Eye (tissue), 1 donor: ENCODE data around the gene TXNRD2.

Experiments used
- DNase-seq: peaks from one replicate; pipeline ENCODE4 v3.0.0-alpha.2; 2015

TXNRD2 gene

DNA sequence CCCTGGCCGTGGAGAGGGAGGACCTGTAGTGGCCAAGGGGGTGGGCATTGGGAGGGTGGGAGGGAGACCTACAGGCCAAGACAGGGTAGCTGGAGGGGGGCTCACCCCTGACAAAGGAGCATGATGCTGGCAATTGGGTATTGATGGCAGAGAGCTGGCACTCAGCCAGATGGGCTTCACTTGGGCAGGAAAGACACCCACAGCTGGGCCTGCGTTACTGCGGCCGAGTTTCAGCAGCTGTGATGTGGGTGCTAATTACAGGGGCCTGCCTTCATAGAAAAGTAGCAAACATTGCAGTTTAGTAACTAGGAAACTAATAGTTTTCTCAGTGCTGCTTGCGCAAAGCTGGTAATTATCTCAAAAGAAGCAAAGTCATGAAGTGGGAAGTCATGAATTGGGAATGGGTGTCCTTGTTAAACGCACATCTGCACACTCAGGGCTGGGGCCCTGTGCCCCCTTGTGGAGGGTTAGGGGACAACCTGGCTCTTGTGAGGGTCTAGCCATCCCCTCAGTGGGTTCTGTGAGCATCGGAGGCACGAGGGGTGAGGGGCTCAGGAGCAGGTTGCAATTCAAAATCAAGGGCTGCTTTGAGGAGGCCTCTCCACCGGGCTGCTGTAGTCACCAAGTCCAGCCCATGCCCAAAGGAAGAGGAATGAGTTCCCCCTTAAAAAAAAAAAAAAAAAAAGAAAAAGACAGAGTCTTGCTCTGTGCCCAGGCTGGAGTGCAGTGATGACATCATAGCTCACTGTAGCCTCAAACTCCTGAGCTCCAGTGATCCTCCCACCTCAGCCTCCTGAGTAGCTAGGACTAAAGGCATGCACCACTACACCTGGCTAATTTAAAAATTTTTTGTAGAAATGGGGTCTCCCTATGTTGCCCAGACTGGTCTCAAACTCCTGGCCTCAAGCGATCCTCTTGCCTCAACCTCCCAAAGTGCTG is 24.4 kb upstream of the TXNRD2 start:
- peak; percentile 52 for DNase-seq

DNA sequence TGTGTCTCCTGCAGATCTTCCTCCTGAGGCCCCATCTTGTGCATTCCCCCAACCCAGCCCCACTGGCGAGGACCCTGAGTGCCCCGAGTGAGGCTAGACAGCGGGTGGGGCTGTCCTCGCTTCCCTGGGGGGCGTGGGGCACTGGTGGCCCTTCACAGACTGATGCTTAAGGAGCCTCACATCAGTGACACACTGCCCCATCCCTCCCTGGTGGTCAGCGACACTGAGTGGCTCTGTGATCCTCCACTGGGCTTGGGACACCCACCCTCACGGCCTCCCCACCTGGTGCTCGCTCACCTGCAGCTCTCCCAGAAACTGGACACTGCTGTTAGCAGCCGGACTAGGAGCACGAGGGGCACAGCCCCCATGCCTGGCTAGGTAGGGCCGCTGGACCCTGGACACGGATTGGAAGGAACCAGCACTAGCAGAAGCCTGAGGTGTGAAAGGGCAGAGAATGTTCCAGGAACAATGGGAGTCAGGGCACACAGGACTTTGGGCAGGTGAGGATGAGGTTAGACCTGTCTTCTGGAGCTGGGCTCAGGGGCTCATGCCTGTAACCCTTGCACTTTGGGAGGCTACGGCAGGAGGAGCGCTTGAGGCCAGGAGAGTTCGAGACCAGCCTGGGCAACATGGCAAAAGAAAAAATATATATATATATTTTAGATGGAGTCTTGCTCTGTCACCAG is 23.2 kb upstream of the TXNRD2 start:
- no peak for DNase-seq

DNA sequence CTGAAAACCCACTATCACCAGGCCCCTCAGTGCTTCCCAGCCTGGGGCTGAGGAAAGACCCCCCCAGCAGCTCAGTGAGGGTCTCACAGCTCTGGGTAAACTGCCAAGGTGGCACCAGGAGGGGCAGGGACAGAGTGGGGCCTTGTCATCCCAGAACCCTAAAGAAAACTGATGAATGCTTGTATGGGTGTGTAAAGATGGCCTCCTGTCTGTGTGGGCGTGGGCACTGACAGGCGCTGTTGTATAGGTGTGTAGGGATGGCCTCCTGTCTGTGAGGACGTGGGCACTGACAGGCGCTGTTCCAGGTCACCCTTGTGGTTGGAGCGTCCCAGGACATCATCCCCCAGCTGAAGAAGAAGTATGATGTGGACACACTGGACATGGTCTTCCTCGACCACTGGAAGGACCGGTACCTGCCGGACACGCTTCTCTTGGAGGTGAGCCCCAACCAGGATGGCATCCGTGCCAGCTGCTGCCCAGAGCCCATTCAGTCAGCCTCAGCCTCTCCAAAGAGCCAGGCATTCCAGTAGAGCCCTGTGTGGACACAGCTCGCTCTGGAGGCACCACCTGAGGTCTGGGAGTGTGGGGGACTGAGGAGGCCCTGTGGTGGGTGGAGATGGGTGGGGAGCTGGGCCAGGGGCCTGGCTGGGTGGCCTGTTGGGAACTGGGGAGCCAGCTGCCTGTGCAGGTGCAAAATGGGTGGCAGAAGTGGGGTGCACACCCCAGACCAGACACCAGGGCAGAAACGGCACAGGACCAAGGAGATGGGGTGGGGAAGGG is 22.4 kb upstream of the TXNRD2 start:
- DNase-seq = no peak

DNA sequence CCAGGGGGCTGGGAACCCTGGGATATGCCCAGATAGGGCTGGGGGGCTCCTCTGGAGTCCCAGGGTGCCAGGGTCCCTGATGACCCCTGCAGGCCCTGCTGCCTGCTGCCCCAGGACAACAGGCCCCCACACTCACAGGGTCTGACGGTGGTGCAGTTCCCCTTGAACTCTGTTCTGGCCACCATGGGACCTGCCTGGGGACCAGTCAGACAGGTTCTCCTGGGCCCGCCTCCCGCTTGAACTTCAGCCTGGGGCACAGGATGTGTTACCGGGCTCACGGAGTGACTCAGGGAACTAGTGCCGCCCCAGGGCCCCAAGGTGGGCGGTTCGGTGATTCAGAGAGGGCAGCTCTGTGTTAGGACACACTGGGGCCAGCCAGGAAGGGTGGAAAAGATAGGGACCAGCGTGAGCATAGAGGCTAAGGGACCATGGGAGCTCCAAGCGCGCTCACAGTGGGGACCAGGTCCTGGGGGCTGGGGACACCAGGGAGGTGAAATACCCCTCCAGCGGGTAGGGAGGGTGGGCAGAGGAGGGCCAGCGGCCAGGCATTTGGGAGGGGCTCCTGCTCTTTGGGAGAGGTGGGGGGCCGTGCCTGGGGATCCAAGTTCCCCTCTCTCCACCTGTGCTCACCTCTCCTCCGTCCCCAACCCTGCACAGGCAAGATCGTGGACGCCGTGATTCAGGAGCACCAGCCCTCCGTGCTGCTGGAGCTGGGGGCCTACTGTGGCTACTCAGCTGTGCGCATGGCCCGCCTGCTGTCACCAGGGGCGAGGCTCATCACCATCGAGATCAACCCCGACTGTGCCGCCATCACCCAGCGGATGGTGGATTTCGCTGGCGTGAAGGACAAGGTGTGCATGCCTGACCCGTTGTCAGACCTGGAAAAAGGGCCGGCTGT is 21.5 kb upstream of the TXNRD2 start:
- no peak for DNase-seq

DNA sequence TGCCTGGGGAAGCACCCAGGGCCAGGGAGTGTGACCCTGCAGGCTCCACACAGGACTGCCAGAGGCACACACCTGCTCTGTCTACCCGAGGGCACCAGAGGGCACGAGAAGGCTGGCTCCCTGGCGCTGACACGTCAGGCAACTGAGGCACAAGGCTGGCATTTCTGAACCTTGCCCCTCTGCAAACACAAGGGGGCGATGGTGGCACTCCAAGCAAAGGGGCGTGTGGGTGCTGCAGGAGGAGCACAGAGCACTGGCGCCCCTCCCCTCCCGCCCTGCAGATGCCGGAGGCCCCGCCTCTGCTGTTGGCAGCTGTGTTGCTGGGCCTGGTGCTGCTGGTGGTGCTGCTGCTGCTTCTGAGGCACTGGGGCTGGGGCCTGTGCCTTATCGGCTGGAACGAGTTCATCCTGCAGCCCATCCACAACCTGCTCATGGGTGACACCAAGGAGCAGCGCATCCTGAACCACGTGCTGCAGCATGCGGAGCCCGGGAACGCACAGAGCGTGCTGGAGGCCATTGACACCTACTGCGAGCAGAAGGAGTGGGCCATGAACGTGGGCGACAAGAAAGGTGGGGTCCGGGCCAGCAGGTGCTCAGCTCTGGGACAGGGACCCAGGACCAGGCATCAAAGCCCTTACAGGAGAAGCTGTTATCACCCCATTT is 20.8 kb upstream of the TXNRD2 start:
- peak; percentile 84 for DNase-seq

DNA sequence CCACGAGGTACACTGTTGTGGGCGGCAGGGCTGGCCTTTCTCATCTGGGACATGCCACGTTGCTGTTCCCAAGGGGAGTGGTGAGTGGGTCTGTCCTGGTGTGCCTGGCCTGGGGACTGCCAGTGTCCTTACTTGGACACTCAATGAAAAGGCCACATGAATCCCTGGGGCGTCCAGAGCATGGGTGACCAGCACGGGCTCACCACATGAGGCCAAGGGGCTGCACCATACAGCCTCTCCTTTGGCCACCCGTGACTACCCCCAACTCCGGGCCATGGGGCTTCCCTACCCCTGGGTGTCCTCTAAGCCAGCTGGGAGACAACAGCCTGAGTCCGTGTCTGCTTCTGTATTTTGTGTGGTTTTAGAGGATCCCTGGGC is 20.2 kb upstream of the TXNRD2 start:
- no peak for DNase-seq

DNA sequence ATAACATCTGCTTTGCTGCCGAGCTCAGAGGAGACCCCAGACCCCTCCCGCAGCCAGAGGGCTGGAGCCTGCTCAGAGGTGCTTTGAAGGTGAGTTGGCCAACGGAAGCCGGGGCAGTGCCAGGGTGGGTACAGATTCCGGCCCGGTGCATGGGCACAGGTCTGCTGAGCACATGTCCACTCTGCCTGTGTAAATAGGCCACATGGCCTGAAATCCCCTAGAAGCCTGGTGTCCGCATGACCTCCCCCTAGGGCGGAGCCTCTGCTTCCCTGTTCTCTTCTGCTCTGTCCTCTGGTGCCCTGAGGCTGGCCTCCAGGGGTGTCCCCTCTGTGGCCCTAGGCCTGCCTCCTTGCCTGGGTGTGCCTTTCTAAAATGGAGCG is 19.6 kb upstream of the TXNRD2 start:
- no peak for DNase-seq

DNA sequence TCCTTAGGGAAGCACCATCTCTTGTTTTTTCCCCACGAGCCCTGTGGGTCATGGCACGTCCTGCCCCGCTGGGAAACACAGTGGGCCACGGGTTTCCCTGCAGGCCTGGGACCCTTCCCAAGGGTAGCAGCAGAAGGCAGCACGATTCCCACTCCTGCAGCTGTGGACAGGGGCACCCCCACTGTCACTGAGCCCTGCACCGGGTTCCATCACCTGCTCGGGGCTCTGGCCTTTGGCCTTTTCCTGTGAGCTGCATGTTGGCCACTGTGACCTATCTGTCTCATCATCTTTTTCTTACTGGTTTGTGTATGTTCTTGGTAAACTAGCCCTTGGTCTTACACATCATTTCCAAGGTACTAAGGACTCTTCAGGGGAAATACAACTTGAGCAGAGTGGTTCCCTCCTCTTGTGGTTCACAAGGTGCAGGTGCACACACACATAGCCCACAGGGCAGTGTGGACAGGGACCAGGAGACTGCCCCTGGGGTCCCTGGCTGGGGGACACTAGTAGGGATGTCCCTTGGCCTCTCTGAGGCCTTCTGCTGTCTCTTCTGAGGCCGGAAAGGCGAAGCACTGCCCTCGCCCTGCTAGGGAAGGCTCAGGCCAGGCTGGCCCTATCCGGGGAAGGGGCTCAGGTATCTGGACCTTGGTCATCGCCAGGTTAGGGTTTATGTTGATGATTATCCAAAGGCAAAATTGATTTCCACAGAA is 19.0 kb upstream of the TXNRD2 start:
- DNase-seq = no peak

DNA sequence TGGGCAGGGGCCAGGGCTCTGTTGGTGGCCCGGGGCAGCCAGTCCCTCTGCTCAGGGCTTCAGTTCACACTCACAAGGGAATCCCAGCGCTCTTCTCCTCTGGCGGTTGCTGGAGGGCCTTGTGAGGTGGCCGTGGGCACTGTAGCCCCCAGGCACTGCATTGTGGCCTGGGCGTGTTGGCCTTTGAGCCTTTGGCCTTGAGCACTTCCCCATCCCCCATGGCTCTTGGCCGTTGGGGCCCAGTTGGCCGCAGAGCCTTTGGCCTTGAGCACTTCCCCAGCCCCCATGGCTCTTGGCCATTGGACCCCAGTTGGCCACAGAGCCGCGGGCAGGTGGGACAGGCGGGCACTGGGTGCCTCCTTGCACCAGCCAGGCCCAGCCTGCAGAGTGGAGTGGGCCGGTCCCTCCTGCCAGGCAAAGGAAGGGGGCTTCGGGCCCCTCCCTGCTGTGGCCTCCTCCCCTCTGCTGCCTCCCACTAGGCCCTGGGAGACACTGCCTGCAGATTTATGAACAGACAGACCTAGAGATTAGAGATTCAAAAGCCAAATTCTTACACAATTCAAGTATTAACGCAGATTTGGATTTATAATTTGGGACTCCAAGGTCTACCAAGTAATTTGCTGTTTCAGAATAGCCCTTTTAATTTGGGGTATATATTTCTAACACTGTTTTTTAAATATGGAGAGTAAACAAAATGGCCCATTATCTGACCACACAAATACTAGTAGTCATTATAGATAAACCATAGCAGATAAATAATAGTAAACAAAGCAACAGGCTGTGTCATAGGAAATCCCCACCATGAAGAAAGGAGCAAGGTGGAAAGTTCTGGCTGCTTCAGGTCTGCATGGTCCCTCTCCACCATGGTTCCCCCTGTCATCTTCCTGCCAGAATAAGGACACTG is 18.2 kb upstream of the TXNRD2 start:
- DNase-seq = no peak

DNA sequence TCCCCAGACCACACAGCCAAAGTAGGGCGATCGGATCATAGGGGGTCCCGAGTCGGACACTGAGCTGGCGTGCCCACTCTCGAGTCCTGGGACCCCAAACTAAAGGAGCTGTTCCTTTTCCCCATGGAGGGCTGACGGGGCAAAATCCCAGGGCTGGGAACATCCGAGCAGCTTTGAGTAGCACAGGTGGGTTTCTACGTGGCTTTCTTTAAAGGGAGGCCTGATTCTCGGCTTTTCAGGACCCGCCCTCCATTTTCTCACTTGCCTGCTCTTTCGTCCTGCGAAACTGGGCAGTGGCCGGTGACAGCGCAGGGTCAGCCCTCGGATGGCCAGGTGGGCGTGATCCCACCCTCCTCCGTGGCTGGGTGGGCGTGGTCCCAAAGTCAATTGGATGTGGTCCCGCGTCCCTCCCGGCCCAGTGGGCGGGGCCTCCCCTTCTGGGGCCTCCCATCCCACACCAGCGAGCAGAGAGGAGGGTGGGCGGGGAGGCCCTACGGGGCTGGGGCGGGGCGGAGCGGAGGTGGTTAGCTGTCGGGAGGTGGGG is 17.5 kb upstream of the TXNRD2 start:
- DNase-seq = peak; percentile 92

DNA sequence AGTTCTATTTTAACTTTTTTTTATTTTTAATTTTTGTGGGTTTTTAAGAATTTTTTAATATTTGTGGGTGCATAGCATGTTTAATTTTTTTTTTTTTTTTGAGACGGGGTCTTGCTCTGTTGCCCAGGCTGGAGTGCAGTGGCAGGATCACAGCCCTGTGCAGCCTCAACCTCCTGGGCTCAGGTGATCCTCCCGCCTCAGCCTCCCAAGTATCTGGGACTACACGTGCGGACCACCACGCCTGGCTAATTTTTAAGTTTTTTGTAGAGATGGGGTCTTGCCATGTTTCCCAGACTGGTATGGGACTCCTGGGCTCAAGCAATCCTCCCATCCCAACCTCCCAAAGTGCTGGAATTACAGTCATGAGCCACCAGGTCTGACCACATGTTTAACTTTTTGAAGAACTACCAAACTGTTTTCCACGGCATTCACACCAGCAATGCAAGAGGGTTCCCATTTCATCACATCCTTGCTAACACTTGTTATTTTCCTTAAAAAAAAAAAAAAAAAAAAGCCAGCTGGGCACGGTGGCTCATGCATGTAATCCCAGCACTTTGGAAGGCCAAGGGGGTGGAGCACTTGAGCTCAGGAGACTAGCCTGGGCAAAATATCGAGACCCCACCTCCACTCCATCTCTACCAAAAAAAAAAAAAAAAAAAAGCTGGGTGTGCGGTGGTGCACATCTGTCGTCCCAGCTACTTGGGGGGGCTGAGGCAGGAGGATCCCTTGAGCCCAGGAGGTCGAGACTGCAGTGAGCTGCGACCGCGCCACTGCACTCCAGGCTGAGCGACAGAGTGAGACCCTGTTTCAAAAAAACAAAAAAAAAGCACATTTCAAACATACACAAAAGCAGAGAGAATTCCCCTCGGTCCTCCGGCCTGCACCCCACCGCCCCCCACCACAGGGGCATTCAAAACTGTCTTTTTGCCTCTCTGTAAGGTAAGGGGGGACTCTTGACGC is 16.7 kb upstream of the TXNRD2 start:
- DNase-seq = no peak

DNA sequence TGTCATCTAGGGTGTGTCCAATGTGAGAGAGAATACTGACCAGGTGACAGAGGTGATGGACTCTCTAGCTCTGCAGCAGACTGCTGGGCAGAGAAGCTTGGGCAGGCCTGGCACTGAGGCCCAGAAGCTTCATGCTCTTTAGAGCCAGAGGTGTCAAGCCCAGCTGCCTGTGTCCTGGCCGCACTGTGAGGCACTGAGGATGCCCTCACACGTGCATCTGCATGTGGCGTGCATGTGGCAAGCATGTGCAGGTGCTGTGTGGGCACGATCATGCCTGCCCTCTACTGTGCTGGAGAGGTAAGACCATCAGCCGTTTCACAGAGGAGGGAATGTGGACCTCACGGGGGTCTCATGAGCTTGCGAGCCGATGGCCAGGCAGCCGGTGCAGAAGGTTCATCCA is 15.8 kb upstream of the TXNRD2 start:
- DNase-seq = no peak

DNA sequence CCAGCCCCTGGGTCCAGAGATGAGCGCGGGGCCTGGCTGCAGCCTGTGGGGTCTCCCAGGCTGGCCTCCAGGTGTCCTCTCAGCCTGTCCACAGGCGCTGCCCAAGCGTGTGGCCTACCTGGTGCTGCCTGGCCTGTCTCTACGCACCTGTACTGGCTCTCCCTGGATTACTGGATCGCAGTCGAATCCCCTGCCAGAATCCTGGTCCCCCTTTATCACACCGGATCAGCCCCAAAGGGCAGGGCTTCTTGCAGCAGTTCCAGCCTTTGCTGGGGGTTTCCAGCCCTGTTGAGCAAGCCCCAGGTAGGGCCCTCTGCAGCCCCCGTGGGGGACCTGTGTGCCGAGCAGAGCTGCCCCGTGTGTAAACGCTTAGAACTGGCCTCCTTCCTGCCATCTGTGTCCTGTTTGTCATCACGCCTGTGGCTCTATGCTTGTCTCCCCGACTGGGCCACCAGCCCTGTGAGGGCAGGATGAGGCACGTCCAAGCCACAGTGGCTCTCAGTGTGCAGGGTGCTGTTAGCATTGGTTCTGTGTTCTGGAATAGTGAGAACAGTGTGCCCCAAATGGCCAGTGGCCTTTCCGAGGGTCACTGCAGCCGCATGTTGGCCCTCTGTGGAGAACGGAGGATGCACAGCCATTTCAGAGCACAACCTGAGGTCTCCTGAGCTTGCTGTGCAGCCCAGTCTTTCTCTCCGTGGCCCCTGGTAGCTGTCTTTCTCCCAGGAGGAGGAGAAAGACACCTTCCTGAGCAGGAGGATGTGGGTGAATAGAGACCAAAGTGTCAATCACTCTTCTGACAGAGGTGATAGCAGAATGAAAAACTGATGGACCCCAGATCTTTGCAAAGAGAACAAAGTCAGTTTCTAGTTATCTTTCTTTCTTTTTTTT is 13.9 kb upstream of the TXNRD2 start:
- no peak for DNase-seq

DNA sequence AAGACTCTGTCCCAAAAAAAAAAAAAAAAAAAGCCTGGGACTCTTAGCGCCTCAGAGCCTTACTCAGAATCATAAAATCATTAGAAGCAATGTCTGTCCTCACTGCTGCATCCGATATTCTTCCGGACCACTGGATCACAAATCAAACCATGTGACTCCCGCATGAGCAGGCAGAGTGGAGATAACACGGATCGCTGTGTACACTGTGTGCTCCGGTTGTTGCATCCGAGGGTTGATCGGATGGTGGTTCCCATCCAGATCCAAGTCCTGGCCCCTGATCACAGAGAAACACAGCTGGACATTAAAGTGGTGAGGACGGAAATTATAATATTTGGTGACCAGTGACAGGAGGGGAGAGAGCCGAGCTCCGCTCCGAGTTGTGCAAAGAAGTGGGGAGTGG is 9.7 kb upstream of the TXNRD2 start:
- DNase-seq = peak; percentile 87

DNA sequence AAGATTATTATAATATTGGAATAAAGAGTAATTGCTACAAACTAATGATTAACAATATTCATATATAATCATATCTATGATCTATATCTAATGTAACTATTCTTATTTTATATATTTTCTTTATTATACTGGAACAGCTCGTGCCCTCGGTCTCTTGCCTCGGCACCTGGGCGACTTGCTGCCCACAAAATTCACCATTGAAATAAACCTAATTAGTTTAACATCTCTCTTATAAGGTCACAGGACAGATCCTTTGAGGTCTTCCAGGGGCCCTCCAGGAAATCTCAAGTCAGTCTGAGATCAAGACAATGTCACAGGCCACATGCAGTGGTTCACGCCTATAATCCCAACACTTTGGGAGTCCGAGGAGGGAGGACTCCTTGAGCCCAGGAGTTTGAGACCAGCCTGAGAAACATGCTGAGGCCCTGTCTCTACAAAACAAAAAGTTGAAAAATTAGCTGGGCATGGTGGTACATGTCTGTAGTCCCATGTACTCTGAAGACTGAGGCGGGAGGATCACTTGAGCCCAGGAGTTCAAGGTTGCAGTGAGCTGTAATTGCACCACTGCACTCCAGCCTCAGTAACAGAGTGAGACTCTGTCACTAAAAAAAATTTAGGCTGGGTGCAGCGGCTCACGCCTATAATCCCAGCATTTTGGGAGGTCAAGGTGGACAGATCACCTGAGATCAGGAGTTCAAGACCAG is 6.6 kb upstream of the TXNRD2 start:
- DNase-seq = no peak

DNA sequence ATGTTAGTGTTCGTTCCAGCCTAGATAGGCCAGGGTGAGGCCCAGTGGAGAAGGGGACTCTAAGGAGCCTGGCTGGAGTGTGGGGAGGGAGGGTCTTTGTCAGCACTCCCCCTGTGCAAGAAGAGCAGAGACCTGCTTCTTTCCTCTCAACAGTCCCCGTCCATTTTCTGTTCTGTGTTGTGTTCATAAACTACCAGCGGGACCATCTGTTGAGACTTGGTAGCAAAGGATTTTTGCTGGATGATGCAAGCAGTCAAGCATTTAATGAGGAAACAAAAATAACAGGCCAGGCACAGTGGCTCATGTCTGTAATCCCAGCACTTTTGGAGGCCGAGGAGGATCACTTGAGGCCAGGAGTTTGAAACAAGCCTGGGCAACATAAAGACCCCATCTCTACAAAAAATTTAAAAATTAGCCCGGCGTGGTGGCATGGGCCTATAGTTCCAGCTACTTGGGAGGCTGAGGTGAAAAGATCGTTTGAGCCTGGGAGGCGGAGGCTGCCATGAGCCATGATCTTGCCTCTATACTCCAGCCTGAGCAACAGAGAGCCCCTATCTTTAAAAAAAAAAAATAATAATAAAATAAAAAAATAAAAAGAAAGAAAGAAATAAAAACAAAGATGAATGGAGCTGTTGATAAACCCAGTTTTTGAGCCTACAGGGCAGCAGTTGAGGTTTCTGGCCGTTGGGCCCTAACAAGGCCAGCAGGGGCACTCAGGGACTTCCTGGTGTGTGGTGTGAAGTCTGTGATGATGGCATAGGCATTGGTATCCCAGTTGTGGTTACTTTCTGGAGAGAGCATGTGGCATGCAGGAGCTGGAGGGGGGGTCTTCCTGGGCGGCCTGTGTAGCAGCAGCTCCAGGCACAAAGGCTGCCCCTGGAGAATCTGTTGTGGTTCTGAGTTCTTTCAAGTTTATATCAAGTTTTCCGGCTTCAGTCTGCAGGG is 1.7 kb upstream of the TXNRD2 start:
- DNase-seq = peak; percentile 78
